Measurements from ENCODE around the gene JAKMIP1.

JAKMIP1 gene

GRCh38 chr4:6122496-6122895, 77.9 kb downstream of the JAKMIP1 start:
- DNase-seq = no peak

- DNase-seq = no peak
Observed at GRCh38 chr4:6121941-6122340, 78.4 kb downstream of the JAKMIP1 start.

- DNase-seq = no peak
Observed at GRCh38 chr4:6121276-6121850, 79.0 kb downstream of the JAKMIP1 start.

GRCh38 chr4:6120361-6120760, 80.0 kb downstream of the JAKMIP1 start:
- DNase-seq = no peak

GRCh38 chr4:6119507-6120020, 80.8 kb downstream of the JAKMIP1 start:
- no peak for DNase-seq

GRCh38 chr4:6118201-6118600, 82.1 kb downstream of the JAKMIP1 start:
- DNase-seq = no peak

GRCh38 chr4:6116696-6117285, 83.6 kb downstream of the JAKMIP1 start:
- no peak for DNase-seq

- no peak for DNase-seq
Observed at GRCh38 chr4:6115746-6116586, 84.4 kb downstream of the JAKMIP1 start.

- DNase-seq = no peak
Observed at GRCh38 chr4:6115342-6115741, 85.0 kb downstream of the JAKMIP1 start.

- no peak for DNase-seq
Observed at GRCh38 chr4:6114601-6115000, 85.7 kb downstream of the JAKMIP1 start.

GRCh38 chr4:6114181-6114580, 86.2 kb downstream of the JAKMIP1 start:
- no peak for DNase-seq

- DNase-seq = no peak
Observed at GRCh38 chr4:6113641-6114040, 86.7 kb downstream of the JAKMIP1 start.

GRCh38 chr4:6112606-6113290, 87.6 kb downstream of the JAKMIP1 start:
- DNase-seq = no peak

- no peak for DNase-seq
Observed at GRCh38 chr4:6111354-6111960, 88.9 kb downstream of the JAKMIP1 start.

GRCh38 chr4:6110681-6111353, 89.5 kb downstream of the JAKMIP1 start:
- no peak for DNase-seq

- DNase-seq = peak in 1 of 56 donors; percentile 21
Observed at GRCh38 chr4:6109842-6110560, 90.3 kb downstream of the JAKMIP1 start.

- no peak for DNase-seq
Observed at GRCh38 chr4:6107886-6108285, 92.5 kb downstream of the JAKMIP1 start.

GRCh38 chr4:6107114-6107791, 93.1 kb downstream of the JAKMIP1 start:
- DNase-seq = no peak

- DNase-seq = no peak
Observed at GRCh38 chr4:6106156-6106555, 94.2 kb downstream of the JAKMIP1 start.

Measured in nucleus accumbens (tissue), 56 donors.